Measurements from ENCODE around the gene PPP1R9A.

PPP1R9A gene

GRCh38 chr7:94909179-94909466 is 1.7 kb downstream of the PPP1R9A start:
- no peak for DNase-seq (ENCODE audit: low read depth, low spot score)

DNA sequence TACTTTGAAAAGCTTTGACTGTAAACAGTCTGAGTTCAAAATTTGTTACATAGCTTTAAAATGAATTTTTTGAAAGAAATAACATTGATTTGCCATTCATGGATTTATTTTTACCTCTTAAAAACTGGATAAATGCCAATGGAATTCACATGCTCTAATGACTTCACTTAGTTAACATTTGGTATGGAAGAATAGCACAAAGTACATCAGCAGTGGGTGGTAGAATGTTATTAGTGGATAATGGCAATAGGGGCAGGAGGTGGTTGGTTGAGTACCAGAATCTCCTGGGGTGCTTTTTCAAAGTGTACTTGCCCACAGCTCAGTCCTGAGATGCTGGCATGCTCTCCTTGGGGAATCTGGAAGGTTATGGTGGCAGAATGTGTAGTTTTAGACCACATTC is 4.7 kb downstream of the PPP1R9A start:
- DNase-seq (ENCODE audit: low read depth, low spot score), result no peak

DNA sequence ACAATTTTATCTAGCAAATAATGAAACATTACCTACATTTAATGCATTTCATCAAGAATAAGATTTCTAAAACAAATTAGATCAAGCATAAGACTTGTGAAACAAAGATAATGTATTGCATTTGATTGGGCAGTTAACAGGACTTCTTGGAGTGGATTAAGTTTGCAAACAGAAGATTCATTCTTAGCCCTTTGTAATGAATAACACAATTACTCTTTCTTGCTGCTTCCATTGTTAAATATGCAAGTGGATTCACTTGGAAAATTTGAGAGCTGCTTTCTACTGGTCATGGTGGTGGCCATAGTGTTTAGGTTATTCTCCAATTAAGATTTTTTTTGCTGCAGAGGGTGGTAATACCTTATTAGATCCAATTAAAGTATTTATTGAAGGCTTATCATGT is 6.0 kb downstream of the PPP1R9A start:
- no peak for DNase-seq (ENCODE audit: low read depth, low spot score)

DNA sequence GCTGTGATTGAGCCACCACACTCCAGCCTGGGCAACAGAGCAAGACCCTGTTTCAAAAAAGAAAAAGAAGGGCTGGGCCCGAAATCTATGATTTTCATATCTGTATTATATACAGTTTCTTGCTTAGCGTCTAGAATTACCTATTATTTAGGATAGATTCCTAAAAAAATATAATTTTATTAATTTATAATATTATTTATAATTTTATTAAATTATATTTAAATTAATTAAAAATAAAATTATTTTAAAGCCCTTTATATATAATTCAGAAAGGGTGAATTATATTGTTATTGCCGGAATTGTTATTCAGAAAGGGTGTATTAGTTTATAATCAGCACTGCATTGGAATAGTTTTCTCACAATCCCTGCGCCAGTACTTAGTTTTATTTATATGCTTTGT is 14.5 kb downstream of the PPP1R9A start:
- DNase-seq (ENCODE audit: low read depth, low spot score), result no peak

GRCh38 chr7:94922457-94922856 is 15.1 kb downstream of the PPP1R9A start:
- no peak for DNase-seq (ENCODE audit: low read depth, low spot score)

DNA sequence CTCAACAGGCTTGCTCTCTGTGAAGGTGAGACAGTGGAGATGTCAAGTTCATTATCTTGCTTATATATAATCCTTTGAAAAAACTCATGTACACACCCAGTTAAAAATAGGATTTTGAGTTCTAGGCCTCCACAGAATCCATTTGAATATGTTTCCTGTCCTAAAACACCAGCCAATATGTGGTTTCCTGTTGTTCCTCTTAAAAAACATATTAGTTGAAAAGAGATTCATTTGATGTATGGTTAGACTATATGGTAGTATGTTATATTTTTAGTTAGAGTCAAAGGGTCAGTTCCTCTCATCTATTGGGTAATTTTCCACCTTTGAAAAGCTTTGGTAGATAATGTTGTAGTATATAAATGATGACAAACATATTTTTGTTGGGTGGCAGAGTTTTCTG is 16.0 kb downstream of the PPP1R9A start:
- DNase-seq (ENCODE audit: low read depth, low spot score), result no peak

DNA sequence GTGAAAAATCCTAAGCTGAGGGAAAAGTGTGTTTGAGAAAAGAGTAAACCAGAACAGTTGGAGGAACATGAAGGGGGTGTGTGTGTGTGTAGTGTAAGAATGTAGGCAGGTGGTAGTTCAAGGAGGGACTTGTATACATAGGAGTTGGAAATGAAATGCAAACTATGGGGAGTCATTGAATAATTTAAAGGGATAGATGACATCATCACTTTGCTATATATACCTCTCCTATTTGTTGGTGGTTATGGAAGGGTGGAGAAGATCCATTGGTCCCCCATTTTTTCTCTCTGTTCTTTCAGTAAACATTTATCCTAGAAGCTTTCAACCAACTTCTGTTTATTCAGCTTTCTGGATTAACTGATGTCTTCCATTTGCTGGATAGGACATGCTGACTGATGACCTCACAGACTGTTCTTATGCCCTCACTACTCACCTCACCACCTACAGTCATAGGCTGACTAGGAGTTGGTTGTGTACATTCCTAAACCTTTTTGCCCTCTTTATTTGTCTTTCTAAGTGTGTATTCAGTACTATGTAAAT is 20.8 kb downstream of the PPP1R9A start:
- DNase-seq (ENCODE audit: low read depth, low spot score), result no peak

DNA sequence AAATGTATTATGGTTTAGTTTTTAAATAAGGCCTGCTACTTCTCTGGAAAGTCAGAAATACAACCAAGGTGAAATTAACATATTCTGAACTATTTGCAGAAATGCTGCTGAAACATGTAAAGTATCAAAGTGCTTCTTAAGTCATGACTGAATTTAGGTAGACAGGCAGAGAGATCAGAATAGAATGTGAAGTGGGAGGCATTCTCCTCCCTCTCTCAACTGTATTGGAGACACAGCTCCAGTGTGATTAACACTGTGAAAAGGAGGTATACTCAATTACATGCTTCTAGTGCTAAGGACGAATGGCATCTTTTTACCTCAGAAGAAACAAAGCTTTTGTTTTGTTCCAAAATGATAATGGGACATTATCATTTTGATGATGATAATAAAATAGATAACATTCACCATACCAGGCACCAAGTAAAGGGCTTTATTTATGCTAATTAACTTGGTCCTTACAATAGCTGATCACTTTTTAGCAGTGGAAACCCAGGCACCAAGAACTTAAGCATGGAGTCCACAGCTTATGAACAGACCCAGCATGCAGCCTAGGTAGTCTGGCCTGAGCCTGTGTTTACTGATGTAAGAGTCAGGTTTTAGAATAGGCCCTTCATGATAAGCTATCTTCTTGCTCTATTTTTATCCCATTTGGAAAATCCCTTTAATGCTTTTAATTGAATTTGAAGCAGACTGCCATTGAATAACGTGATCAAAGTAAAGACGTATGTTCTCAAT is 26.0 kb downstream of the PPP1R9A start:
- DNase-seq (ENCODE audit: low read depth, low spot score), result no peak

- no peak for DNase-seq (ENCODE audit: low read depth, low spot score)
These were observed 32.0 kb downstream of the PPP1R9A start for GRCh38 chr7:94939395-94939794.

- DNase-seq (ENCODE audit: low read depth, low spot score), result no peak
These were observed 32.8 kb downstream of the PPP1R9A start for GRCh38 chr7:94940241-94940640.

DNA sequence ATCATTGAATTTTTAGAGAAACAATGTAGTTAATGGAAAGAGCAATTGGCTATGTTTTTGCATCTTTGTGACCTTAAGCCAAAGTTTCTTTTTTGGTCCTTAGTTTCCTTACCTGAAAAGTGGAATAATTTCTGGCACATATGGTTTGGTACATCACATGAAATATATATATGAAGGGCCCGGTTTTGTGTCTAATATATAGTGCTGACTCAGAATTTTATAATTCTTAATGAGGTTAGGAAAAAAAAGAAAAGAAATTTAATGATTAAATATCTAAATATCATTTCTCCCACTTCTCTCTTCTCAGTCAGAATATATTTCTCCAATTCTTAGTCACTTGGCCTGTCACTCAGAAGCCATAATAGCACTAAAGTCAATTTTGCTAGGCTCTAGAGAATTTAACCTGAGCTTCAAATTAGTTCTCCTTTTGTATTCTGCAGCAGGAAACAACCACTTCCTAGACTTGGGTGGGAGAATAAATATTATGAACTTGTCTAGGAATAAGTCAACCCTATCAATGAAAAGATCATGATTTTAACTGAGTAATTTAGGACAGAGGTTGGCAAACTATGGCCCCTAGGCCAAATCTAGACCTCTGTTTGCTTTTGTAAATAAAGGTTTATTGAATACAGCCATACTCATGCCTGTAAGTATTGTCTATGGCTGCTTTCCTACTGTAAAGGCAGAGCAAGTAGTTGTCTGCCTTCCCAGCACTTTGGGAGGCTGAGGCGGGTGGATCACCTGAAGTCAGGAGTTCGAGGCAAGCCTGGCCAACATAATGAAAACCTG is 34.6 kb downstream of the PPP1R9A start:
- no peak for DNase-seq (ENCODE audit: low read depth, low spot score)

GRCh38 chr7:94943134-94943533 is 35.7 kb downstream of the PPP1R9A start:
- DNase-seq (ENCODE audit: low read depth, low spot score), result no peak

DNA sequence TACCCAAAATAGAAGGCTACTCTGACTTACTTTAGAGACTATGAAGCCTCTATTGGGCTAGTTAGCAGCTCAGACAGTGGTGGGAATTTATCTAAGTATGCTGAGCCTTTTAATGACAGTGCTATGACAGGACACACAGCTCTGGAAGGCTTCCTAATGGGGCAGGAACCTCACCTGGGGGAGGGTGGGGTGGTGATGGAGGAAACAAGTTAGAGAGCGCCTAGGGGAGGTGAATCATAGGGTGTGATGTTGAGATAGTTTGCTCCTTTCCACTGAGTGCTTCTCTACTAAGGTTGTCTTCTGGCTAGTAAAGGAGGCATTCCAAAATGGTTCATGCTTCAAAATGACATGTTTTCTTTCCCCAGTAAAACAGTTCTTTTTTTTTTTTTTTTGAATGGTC is 42.1 kb downstream of the PPP1R9A start:
- no peak for DNase-seq (ENCODE audit: low read depth, low spot score)

DNA sequence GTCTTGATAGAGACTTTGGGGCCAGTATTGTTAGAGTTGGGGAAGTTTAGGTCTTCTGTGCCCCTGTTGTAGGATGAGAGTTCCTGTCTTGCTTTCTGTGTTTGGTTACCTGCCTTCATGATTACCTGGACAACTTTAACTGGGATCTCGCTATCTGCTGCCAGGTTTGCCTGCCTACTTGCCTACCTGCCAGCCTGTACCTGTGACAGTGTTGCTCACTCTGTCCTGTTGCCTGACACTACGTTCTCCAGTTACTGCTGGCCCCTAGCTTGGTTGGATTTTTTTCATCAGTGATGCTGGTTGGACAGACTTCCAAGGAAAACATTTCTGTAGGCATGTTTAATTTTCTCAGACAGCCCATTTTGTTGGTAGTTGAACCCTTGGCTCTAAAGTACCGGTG is 48.4 kb downstream of the PPP1R9A start:
- no peak for DNase-seq (ENCODE audit: low read depth, low spot score)

GRCh38 chr7:94957061-94957460 is 49.7 kb downstream of the PPP1R9A start:
- no peak for DNase-seq (ENCODE audit: low read depth, low spot score)

DNA sequence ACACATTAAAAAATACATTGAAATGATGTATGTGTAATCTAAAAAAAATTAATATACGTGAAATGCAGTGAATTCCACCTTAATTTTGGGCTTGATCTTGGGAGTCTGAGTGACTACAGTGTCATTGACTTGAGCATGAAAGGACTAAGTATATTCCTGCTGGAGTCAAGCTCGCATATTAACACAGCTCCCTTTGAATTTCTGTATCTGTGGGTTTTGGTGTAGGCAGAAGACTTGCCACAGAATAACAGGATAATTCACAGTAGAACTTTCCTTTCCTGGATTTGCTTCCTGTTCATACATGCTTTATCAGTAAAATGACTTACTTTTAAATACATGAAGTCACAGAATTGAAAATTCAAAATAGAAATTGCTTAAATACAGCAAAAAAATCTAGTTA is 55.3 kb downstream of the PPP1R9A start:
- no peak for DNase-seq (ENCODE audit: low read depth, low spot score)

- DNase-seq (ENCODE audit: low read depth, low spot score), result peak; percentile 60
These were observed 62.2 kb downstream of the PPP1R9A start for GRCh38 chr7:94969434-94970084.

DNA sequence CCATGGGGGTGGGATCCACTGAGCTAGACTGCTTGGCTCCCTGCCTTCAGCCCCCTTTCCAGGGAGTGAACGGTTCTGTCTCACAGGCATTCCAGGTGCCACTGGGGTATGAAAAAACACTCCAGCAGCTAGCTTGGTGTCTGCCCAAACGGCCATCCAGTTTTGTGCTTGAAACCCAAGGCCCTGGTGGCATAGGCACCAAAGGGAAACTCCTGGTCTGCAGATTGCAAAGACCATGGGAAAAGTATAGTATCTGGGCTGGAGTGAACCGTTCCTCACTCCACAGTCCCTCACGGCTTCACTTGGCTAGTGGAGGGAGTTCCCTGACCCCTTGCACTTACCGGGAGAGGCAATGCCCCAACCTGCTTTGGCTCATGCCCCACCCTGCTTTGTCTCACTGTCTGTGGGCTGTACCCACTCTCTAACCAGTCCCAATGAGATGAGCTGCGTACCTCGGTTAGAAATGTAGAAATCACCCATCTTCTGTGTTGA is 62.7 kb downstream of the PPP1R9A start:
- no peak for DNase-seq (ENCODE audit: low read depth, low spot score)

DNA sequence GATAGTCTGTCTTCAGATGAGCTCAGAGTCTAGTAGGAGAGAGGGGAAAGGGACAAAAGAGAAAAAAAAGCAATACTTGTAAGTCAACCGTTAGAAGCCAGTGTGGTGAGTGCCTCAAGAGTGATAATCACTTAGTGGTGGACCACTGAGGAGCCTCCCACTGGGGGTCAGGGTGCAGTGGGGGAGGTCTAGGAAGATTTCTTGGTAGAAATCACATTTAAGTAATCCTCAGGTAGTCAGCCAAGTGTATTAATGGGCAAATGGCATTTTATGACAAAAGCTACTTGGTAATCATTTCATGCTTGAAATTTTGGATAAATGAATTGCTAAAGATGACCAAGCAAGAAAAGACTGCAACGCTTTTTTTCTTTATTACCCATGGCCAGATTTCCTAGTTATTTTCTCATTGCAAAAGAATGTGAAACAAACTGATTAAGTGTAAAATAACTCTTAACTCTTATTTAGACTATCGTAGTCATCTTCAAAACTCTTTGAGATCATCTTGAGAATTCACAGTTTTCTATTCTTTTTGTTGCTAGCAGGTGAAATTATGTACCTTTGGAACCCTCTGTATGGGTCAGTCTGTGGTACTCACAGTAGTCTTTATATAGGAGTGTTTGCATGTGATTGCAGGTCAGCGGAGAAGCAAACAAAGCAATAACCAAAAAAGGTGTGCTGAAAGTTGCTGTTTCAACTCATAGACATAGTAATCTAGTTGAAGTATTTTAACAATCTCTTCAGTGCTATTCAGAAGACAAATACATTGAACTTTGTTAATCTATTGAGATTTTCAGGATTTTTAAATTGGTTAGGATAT is 63.9 kb downstream of the PPP1R9A start:
- DNase-seq (ENCODE audit: low read depth, low spot score), result no peak

DNA sequence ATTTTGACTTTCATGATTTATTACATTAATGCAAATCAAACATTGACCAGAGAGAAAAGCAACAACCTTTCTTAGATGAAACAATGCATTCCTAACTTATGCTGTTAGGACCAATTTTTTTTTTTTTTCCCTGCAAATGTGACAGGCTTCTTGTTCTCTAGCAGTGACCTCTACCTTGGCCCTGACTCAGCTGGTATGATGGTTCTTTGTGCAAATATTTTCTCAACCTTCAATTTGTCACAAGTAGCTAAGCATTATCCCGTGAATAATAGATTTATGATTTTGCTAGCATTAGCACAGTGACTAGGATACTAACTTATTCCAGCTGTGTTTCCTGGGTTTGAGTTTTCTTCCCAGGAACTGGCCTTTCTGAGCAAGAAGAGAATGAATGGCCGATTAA is 64.9 kb downstream of the PPP1R9A start:
- no peak for DNase-seq (ENCODE audit: low read depth, low spot score)

DNA sequence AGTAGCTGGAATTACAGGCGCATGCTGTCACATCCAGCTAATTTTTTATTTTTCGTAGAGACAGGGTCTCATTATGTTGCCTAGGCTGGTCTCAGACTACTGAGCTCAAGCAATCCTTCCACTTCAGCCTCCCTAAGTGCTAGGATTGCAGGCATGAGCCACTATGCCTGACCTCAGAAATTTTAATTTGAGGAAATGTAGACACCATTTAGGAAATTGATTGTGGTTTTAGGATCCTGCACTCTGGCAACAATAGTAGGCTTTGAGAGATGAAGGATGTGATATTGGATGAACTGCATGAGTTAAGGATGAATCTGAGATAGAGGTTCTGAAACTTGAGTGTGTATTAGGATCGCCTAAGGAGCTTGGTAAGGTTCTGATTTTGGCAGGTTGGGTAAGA is 66.5 kb downstream of the PPP1R9A start:
- no peak for DNase-seq (ENCODE audit: low read depth, low spot score)

GRCh38 chr7:94974423-94974822 is 67.0 kb downstream of the PPP1R9A start:
- DNase-seq (ENCODE audit: low read depth, low spot score), result no peak
